LNCaP clone FGC (cell line): ENCODE measurements around the gene TIAL1.
"Not testable (repeated sequence)": the region's sequence is repeated elsewhere in the genome, so short reads cannot be mapped to it uniquely, and the experiment has no call there.

Source experiments
- DNase-seq: peaks from one replicate; pipeline ENCODE4 v3.0.0-alpha.2; 2011; ENCODE audit warnings: low read depth
- H3K4me3 ChIP-seq: 2 replicates; pipeline ENCODE4 v1.5.1; 2011; ENCODE audit warnings: mild to moderate bottlenecking, low read depth, low read length, control low read depth
- CTCF ChIP-seq: IDR thresholded peaks from 2 replicates; pipeline ENCODE4 v1.5.1; 2012; ENCODE audit warnings: mild to moderate bottlenecking; ENCODE audit not compliant: control insufficient read depth, insufficient read depth; ENCODE audit errors: extremely low read depth

Gene TIAL1

GRCh38 chr10:119575506-119575905, 21.3 kb downstream of the TIAL1 start:
- DNase-seq = peak; percentile 31
- no peak overlapping the region for H3K4me3 ChIP-seq
- TF ChIP-seq CTCF = no peak

- no peak for TF ChIP-seq CTCF
- DNase-seq = no peak
- H3K4me3 ChIP-seq = no peak overlapping the region
Measured at GRCh38 chr10:119567978-119568377, 28.8 kb downstream of the TIAL1 start.

- TF ChIP-seq CTCF = no peak
- no peak for DNase-seq
- H3K4me3 ChIP-seq = no peak overlapping the region
Measured at GRCh38 chr10:119562097-119562496, 34.7 kb downstream of the TIAL1 start.

GRCh38 chr10:119559511-119559910, 37.3 kb downstream of the TIAL1 start:
- not testable (repeated sequence) for H3K4me3 ChIP-seq, DNase-seq

GRCh38 chr10:119556081-119556480, 40.7 kb downstream of the TIAL1 start:
- H3K4me3 ChIP-seq, DNase-seq: not testable (repeated sequence)

- no peak for TF ChIP-seq CTCF
Measured at GRCh38 chr10:119555178-119555784, 41.5 kb downstream of the TIAL1 start.

GRCh38 chr10:119550827-119551226, 45.9 kb downstream of the TIAL1 start:
- TF ChIP-seq CTCF = no peak
- no peak overlapping the region for H3K4me3 ChIP-seq
- no peak for DNase-seq

More at GRCh38 chr10:119555178-119555784, 41.5 kb downstream of the TIAL1 start:
- H3K4me3 ChIP-seq = no peak overlapping the region
- DNase-seq = no peak

- H3K4me3 ChIP-seq = no peak overlapping the region
- DNase-seq = no peak
- no peak for TF ChIP-seq CTCF
Measured at GRCh38 chr10:119549247-119549999, 47.3 kb downstream of the TIAL1 start.
